LHCN-M2 (cell line): Measurements from ENCODE around the gene ENTHD1. TPM values are rescaled to one million over a fixed set of nuclear protein-coding genes. Genes with fewer than 3 reads are reported as not detected.
"Not testable (repeated sequence)": the region's sequence is repeated elsewhere in the genome, so short reads cannot be mapped to it uniquely, and the experiment has no call there.

Experiments
- DNase-seq: peaks from one replicate; pipeline ENCODE4 v3.0.0-alpha.2; 2012; ENCODE audit warnings: low read depth
- total RNA-seq: library from RNA; depleted of rRNA; stranded (reverse); fragments of >200 nt; gene quantifications from 2 replicates; pipeline ENCODE4 v1.2.3, GENCODE V29; 2014

ENTHD1 gene
- total RNA-seq, 1 experiment from 2014 or later = not detected

- no peak for DNase-seq
Observed at GRCh38 chr22:39900306-39901227, 7.0 kb upstream of the ENTHD1 start, which contains the start of gene GRAP2. GRAP2 (plus strand) TSS chr22:39901084; CDS start chr22:39947107, 46,023 bp downstream.

GRCh38 chr22:39898997-39899396 lies 5.4 kb upstream of the ENTHD1 start:
- DNase-seq = no peak

GRCh38 chr22:39897841-39898240 lies 4.3 kb upstream of the ENTHD1 start:
- no peak for DNase-seq

GRCh38 chr22:39896313-39896996 lies 2.9 kb upstream of the ENTHD1 start:
- no peak for DNase-seq

- DNase-seq = no peak
Observed at GRCh38 chr22:39895682-39896081, 2.1 kb upstream of the ENTHD1 start.

- no peak for DNase-seq
Observed at GRCh38 chr22:39894554-39895092, 1.1 kb upstream of the ENTHD1 start.

GRCh38 chr22:39889924-39890323 lies 3.6 kb downstream of the ENTHD1 start:
- DNase-seq = not testable (repeated sequence)

- no peak for DNase-seq
Observed at GRCh38 chr22:39883057-39883456, 10.5 kb downstream of the ENTHD1 start.

- DNase-seq = no peak
Observed at GRCh38 chr22:39880722-39881121, 12.8 kb downstream of the ENTHD1 start.

GRCh38 chr22:39877079-39877845 lies 16.3 kb downstream of the ENTHD1 start:
- DNase-seq = no peak

GRCh38 chr22:39875176-39875885 lies 18.2 kb downstream of the ENTHD1 start:
- not testable (repeated sequence) for DNase-seq

GRCh38 chr22:39873965-39874364 lies 19.6 kb downstream of the ENTHD1 start:
- no peak for DNase-seq

GRCh38 chr22:39872548-39872947 lies 21.0 kb downstream of the ENTHD1 start:
- DNase-seq = no peak

- DNase-seq = no peak
Observed at GRCh38 chr22:39871008-39871798, 22.4 kb downstream of the ENTHD1 start.

- DNase-seq = not testable (repeated sequence)
Observed at GRCh38 chr22:39869797-39870196, 23.8 kb downstream of the ENTHD1 start.

- no peak for DNase-seq
Observed at GRCh38 chr22:39868741-39869140, 24.8 kb downstream of the ENTHD1 start.

- DNase-seq = no peak
Observed at GRCh38 chr22:39859903-39860588, 33.5 kb downstream of the ENTHD1 start.

- DNase-seq = no peak
Observed at GRCh38 chr22:39856588-39856987, 37.0 kb downstream of the ENTHD1 start.

GRCh38 chr22:39852799-39853198 lies 40.8 kb downstream of the ENTHD1 start:
- DNase-seq = no peak
